GM12873 (cell line): Measurements from ENCODE around the gene GALNT2.

Experiments
- TF ChIP-seq, protein P1 (sequence below): IDR thresholded peaks from 2 replicates; pipeline ENCODE4 v1.5.1; 2012; ENCODE audit warnings: low read depth, mild to moderate bottlenecking, moderate library complexity, low read length, control low read depth; ENCODE audit not compliant: insufficient read depth; ENCODE audit errors: missing control alignments

GALNT2 gene

GRCh38 chr1:230230948-230231773, 164.1 kb downstream of the GALNT2 start:
- TF ChIP-seq, protein P1, sequence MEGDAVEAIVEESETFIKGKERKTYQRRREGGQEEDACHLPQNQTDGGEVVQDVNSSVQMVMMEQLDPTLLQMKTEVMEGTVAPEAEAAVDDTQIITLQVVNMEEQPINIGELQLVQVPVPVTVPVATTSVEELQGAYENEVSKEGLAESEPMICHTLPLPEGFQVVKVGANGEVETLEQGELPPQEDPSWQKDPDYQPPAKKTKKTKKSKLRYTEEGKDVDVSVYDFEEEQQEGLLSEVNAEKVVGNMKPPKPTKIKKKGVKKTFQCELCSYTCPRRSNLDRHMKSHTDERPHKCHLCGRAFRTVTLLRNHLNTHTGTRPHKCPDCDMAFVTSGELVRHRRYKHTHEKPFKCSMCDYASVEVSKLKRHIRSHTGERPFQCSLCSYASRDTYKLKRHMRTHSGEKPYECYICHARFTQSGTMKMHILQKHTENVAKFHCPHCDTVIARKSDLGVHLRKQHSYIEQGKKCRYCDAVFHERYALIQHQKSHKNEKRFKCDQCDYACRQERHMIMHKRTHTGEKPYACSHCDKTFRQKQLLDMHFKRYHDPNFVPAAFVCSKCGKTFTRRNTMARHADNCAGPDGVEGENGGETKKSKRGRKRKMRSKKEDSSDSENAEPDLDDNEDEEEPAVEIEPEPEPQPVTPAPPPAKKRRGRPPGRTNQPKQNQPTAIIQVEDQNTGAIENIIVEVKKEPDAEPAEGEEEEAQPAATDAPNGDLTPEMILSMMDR, result no peak

DNA sequence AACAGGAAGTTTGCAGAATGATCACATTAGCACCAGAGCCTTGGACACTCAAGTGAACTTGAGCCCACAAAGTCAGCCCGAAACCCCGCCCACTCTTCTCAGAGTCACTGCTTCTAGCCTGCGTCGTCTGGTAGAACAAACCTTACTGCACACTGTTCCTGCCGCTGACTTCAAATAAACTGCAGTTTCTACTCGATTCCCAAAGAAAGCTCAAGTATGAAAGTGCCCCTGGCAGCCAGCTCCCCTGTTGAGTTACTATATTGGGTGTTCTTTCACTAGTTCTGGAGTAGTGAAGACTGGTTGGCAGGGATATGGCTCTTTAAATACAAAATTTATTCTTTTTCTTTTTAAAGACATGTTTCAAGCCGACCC, 164.7 kb downstream of the GALNT2 start:
- TF ChIP-seq, protein P1, result no peak

DNA sequence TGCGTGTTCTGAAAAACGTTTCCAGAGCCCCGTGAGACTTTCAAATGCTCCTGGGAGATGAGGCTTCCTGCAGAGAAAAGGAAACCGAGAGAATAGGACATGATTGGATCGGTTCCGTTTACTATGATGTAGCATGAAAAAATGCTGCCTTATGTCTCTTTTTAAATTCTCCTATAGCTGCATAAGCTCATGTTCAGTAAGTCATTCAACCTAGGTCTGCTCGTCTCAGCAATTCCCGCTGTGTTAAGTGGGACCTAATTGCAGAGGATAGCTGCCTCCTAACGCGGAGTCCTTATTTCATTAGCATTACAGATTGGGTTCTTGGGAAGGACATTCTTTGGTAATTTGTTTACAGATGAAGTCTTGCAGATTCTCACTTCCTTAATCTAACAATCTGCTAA, 165.3 kb downstream of the GALNT2 start:
- TF ChIP-seq, protein P1, result no peak

DNA sequence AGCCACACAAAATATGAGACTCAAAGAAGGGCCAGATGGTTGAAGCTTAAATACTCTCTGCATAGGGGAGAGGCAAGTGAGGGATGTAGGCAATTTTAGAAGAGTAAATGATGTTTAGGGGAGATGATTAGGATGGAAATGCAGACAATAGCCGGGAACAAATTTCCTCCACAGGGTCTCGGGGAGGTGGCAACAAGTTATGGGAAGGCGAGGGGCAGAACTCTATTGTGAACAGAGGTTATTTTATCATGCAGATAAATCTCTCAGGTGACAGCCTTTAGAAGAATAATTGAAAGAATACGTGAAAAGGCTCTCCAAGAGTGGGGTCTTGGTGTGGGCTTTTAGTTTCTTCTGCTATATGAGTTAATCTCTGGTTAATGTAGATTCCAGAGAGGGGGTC, 166.7 kb downstream of the GALNT2 start:
- TF ChIP-seq, protein P1, result no peak

GRCh38 chr1:230235876-230236275, 168.8 kb downstream of the GALNT2 start:
- TF ChIP-seq, protein P1, result no peak

DNA sequence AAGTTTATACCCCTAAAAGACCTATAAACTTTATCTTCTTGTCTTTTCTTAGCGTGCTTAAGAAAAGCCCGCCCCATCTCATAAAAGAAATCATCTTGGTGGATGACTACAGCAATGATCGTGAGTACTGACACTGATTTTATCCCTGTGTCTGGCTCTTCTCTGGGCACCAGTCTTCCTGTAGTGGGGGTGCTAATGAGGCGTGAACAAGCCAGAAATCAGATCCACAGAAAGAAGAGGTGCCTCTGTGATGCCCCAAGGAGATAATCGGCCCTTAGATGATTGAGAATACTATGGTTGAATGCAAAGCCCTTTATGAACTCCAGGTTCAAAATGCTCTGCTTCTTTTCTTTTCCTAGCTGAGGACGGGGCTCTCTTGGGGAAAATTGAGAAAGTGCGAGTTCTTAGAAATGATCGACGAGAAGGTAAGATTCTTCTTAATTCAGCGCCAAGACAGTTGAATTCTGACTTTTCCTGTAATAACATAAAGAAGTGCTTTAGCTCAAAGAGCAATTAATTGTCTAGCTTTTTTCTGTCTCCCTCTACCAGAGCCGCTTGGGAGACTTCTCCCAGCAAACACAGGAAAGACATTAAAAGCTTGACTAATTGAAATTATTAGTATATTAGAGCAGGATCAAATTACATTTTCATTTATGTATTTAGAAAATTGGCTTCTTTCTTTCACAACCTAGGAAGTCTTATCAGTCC, 169.4 kb downstream of the GALNT2 start:
- TF ChIP-seq, protein P1, result no peak

GRCh38 chr1:230237009-230237370, 170.0 kb downstream of the GALNT2 start:
- TF ChIP-seq, protein P1, result no peak
